NCI-H526 treated with DMSO at 0.1 percent for 48 hours (cell line): ENCODE results near the gene ERFL.
"Not testable (repeated sequence)": the region's sequence is repeated elsewhere in the genome, so short reads cannot be mapped to it uniquely, and the experiment has no call there.

Source experiments
- DNase-seq: peaks from one replicate; lab custom pipeline; 2025; lab: John Stamatoyannopoulos, UW

The ERFL gene

GRCh38 chr19:41877916-41878905, 50.0 kb downstream of the ERFL start:
- no peak for DNase-seq

GRCh38 chr19:41876847-41877832, 51.1 kb downstream of the ERFL start, which contains the start of gene CD79A:
Gene CD79A (plus strand): TSS chr19:41877279. CDS start chr19:41877305, 26 bp downstream.
- no peak for DNase-seq

GRCh38 chr19:41875973-41876372, 52.3 kb downstream of the ERFL start:
- DNase-seq: not testable (repeated sequence)

GRCh38 chr19:41872775-41873647, 55.2 kb downstream of the ERFL start:
- DNase-seq: peak; percentile 82

GRCh38 chr19:41872384-41872774, 55.9 kb downstream of the ERFL start:
- DNase-seq: no peak

- no peak for DNase-seq
Observed at GRCh38 chr19:41871573-41872383, 56.5 kb downstream of the ERFL start.

- no peak for DNase-seq
Observed at GRCh38 chr19:41870401-41870873, 57.8 kb downstream of the ERFL start.

- DNase-seq: no peak
Observed at GRCh38 chr19:41869374-41869955, 58.8 kb downstream of the ERFL start.

GRCh38 chr19:41868989-41869300, 59.3 kb downstream of the ERFL start:
- no peak for DNase-seq

GRCh38 chr19:41868120-41868988, 59.9 kb downstream of the ERFL start:
- DNase-seq: no peak

GRCh38 chr19:41866284-41866683, 62.0 kb downstream of the ERFL start:
- DNase-seq: no peak

- DNase-seq: no peak
Observed at GRCh38 chr19:41864374-41864773, 63.9 kb downstream of the ERFL start.

GRCh38 chr19:41863209-41863931, 64.9 kb downstream of the ERFL start:
- DNase-seq: no peak

- no peak for DNase-seq
Observed at GRCh38 chr19:41862445-41862986, 65.7 kb downstream of the ERFL start.

- no peak for DNase-seq
Observed at GRCh38 chr19:41861846-41862245, 66.4 kb downstream of the ERFL start.

- DNase-seq: no peak
Observed at GRCh38 chr19:41861116-41861768, 67.0 kb downstream of the ERFL start.

- no peak for DNase-seq
Observed at GRCh38 chr19:41860419-41861115, 67.7 kb downstream of the ERFL start.
